Activated CD4-positive, alpha-beta memory T cell treated with anti-CD3 and anti-CD28 coated beads for 36 hours (primary cell): Measurements from ENCODE around the gene SMARCA2. TPM values are rescaled to one million over a fixed set of nuclear protein-coding genes. Genes with fewer than 3 reads are reported as not detected.

Experiments used
- CTCF ChIA-PET: fragments of 350-600 bp; sonication (Branson Sonifier 250); formaldehyde crosslinking; loops from one replicate; lab custom pipeline; 2021; ENCODE audit warnings: antibody characterized with exemption, inconsistent platforms; lab: Charles Lee
- POLR2A ChIA-PET: fragments of 350-600 bp; sonication (Branson Sonifier 250); formaldehyde crosslinking; loops from one replicate; lab custom pipeline; 2021; ENCODE audit warnings: antibody characterized with exemption; lab: Charles Lee
- DNase-seq: peaks from one replicate; pipeline ENCODE4 v3.0.0-alpha.2; 2020
- H3K27ac Mint-ChIP-seq: one replicate; pipeline ENCODE4 v1.8.0; 2021; ENCODE audit warnings: mixed read lengths
- H3K27me3 Mint-ChIP-seq: one replicate; pipeline ENCODE4 v1.8.0; 2021; ENCODE audit warnings: mixed read lengths
- H3K36me3 Mint-ChIP-seq: one replicate; pipeline ENCODE4 v1.8.0; 2021; ENCODE audit warnings: mixed read lengths
- H3K4me1 Mint-ChIP-seq: one replicate; pipeline ENCODE4 v1.8.0; 2021; ENCODE audit warnings: low read depth, mixed read lengths
- H3K4me3 Mint-ChIP-seq: one replicate; pipeline ENCODE4 v1.8.0; 2021; ENCODE audit warnings: mild to moderate bottlenecking, mixed read lengths
- H3K9me3 Mint-ChIP-seq: one replicate; pipeline ENCODE4 v1.8.0; 2021; ENCODE audit warnings: mixed read lengths
- intact Hi-C: fragments of 100-400 bp; cut with micrococcal nuclease; formaldehyde crosslinking; loops from one replicate; pipeline ENCODE4 v1.15.1; 2023
- total RNA-seq, 2 experiments: library from RNA; stranded (reverse); gene quantifications; one replicate each; pipeline ENCODE4 v1.2.3, GENCODE V29; 2021

SMARCA2 gene
- total RNA-seq, 2 experiments from 2014 or later: 95.1 to 100 TPM

DNA sequence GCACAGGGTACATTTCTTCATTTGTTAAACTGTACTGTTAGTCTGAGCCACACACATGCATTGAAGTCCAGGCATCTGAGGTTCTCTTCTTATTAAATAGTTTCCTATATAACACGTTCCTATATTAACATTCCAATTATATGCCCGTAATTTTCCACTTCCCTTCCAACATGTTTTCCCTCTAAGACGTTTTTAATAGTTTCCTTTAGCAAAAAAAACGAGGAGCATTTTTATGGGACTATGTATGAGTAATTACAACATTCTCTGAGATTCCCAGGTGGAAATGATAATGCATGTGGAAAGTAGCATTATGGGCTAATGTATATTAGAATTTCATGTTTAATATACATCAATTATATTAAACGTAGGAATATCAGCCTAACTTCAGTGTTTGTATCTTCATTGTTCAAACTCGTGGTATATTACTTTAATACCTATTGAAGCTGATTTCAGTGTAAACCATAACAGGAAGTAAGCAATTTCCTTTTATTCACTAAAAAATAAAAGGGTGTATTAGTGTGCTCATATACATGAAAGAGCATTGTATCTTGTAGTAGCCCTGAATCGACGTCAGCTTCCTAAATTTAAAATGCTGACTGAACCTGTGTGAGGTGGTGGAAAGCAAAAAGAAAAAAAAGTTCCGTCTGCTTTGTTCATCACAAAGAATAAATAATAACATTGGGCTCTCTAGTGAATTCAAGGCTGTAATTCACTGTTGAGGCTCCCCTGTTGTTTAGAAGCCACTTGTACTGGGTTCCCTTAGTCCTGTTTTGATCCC lies 11.3 kb downstream of the SMARCA2 start:
- H3K36me3 Mint-ChIP-seq: peaks cover 16% of the 10 kb centered on the region
- no peaks in the 10 kb centered on the region for H3K27me3 Mint-ChIP-seq
- intact Hi-C loops: loop anchor here (2.0 kb wide), 1 partner anchor 14 kb away; no protein-coding TSS in a partner anchor
- H3K4me1 Mint-ChIP-seq: peaks cover 91% of the 10 kb centered on the region
- no peak for DNase-seq
- peak overlapping the region; percentile 68 for H3K27ac Mint-ChIP-seq
- ChIA-PET POLR2A (interaction anchor here (0.6 to 2.3 kb wide), 5 partner anchors 8 to 177 kb away, joined by 3 to 7 read pairs (median 4); no protein-coding TSS in a partner anchor), CTCF (no interaction called here)
- no peaks in the 10 kb centered on the region for H3K9me3 Mint-ChIP-seq
- no peak overlapping the region for H3K4me3 Mint-ChIP-seq

DNA sequence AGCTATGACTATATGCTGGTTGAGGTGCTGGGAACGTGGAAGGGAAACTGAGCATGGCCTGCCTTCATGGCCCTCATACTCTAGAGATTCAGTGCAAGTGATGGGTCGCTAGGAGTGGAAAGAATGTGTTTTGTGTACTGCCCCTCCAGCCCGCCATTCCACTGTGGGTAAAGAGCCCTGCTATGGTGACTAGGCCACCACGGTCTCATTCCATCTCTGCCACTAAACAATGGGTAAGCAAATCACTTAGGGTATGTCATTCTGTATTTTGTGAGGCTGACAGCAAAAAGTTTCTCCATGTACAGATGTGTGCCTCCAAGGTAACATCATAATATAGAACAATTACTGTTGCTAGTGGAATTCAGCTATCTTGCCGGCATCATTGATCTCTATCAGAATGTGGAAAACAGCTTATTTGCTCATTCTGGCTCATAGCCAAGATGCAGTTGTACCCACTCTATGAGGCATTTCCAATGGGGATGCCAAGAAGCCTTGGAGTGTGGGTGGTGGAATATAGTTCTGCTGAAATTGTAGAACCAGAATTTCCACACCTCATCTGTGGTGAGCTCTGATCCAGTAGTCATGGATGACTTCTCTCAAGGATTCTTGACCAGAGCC lies 12.5 kb downstream of the SMARCA2 start:
- Mint-ChIP-seq H3K36me3 (peaks cover 26% of the 10 kb centered on the region), H3K4me1 (peaks cover 90% of the 10 kb centered on the region), H3K9me3 (no peaks in the 10 kb centered on the region), H3K27ac (peak overlapping the region; percentile 63), H3K4me3 (no peak overlapping the region), H3K27me3 (no peaks in the 10 kb centered on the region)
- ChIA-PET CTCF (interaction anchor here (0.9 kb wide), 1 partner anchor 10 kb away, joined by 3 read pairs; no protein-coding TSS in a partner anchor), POLR2A (interaction anchor here (0.6 to 2.3 kb wide), 3 partner anchors 10 to 176 kb away, joined by 3 to 7 read pairs (median 6); no protein-coding TSS in a partner anchor)
- no peak for DNase-seq
- intact Hi-C loops: loop anchor here (2.0 kb wide), 1 partner anchor 15 kb away; no protein-coding TSS in a partner anchor

DNA sequence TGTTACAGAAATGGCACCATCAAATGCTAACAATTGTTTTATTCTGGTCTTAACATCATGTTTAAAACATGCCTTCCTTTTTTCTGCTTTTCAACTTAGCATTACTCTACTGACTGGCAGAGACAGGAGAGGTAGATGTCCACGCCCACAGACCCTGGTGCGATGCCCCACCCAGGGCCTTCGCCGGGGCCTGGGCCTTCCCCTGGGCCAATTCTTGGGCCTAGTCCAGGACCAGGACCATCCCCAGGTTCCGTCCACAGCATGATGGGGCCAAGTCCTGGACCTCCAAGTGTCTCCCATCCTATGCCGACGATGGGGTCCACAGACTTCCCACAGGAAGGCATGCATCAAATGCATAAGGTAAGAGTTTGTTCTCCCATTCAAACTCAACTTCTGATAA lies 13.7 kb downstream of the SMARCA2 start:
- no peak for DNase-seq
- Mint-ChIP-seq H3K4me1 (peaks cover 82% of the 10 kb centered on the region), H3K27me3 (no peaks in the 10 kb centered on the region), H3K27ac (no peak overlapping the region), H3K9me3 (no peaks in the 10 kb centered on the region), H3K4me3 (no peak overlapping the region), H3K36me3 (peaks cover 38% of the 10 kb centered on the region)
- CTCF ChIA-PET: no interaction called here
- intact Hi-C loops: no loop called here
- POLR2A ChIA-PET: no interaction called here

DNA sequence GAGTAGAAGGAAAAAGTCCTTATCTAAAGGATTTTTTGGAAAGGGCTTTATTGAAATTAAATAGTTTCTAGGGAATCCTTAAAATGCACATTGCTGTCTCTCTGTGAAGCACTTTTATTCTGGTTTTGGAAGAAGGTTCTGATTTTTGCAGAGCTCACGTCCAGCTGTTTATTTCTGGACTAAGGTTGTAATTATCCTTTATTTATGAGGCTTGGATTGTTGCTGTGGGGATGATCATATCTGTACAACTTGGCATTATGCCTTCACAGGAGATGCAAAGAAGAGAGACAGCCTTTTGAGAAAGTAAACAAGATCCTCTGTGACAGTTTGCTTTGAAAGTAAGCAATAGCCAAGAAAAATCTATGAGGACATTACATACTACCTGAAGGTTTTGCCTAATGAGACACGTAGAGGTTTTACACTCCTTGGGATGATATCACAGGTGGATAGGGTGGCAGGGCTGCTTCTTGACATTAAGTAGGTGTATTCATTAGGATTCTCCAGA lies 14.6 kb downstream of the SMARCA2 start:
- CTCF ChIA-PET: no interaction called here
- no peaks in the 10 kb centered on the region for H3K27me3 Mint-ChIP-seq
- peaks cover 77% of the 10 kb centered on the region for H3K4me1 Mint-ChIP-seq
- POLR2A ChIA-PET: interaction anchor here (0.6 to 2.3 kb wide), 2 partner anchors 10 to 12 kb away, joined by 4 to 10 read pairs; no protein-coding TSS in a partner anchor
- peaks cover 44% of the 10 kb centered on the region for H3K36me3 Mint-ChIP-seq
- intact Hi-C loops: no loop called here
- no peak for DNase-seq
- H3K9me3 Mint-ChIP-seq: no peaks in the 10 kb centered on the region
- H3K27ac Mint-ChIP-seq: no peak overlapping the region
- no peak overlapping the region for H3K4me3 Mint-ChIP-seq

DNA sequence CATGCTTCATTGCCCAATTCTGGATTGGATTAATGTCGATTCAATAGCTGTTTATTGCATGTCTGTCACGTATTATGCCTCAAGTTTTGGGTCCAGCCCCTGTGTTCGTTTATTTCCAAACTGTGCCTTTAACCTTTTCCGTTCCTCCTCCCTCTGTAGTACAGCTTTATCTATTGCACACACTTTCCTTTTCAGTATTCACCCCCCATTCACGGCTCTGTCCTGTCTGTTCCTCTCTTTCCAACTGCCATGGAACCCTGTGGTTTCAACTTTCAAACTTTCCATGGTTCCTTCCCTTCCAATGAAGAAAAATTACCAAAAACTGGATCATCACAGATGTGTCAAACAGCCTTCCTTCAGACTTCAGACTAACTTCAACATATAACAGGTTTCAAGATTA lies 17.1 kb downstream of the SMARCA2 start:
- intact Hi-C loops: loop anchor here (1.0 kb wide), 1 partner anchor 12 kb away; no protein-coding TSS in a partner anchor
- DNase-seq: no peak
- H3K36me3 Mint-ChIP-seq: peaks cover 50% of the 10 kb centered on the region
- POLR2A ChIA-PET: no interaction called here
- H3K27me3 Mint-ChIP-seq: no peaks in the 10 kb centered on the region
- no peaks in the 10 kb centered on the region for H3K9me3 Mint-ChIP-seq
- H3K4me1 Mint-ChIP-seq: peaks cover 68% of the 10 kb centered on the region
- peak overlapping the region; percentile 61 for H3K27ac Mint-ChIP-seq
- H3K4me3 Mint-ChIP-seq: no peak overlapping the region
- CTCF ChIA-PET: interaction anchor here (1.1 kb wide), 2 partner anchors 16 to 55 kb away, joined by 3 read pairs; no protein-coding TSS in a partner anchor

DNA sequence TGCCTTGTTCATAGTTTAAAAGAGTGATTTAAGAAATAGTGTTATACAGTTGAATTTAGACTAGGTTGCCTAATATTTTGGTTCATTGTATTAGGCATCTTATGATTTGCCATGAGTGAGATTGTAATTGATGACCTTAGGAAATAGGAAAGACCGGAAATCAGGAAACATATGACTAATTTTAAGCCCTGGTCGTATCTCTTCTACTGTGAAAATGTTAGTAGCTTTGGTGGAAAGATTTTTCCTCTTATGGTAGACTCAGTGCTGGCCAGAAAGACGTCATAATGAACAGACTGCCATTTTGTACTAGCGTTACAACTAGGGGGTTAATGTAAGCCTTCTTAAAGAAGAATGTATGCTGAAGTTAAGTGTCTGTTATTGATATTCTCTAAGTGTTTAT lies 21.7 kb downstream of the SMARCA2 start:
- Mint-ChIP-seq H3K27ac (no peak overlapping the region), H3K36me3 (peaks cover 65% of the 10 kb centered on the region), H3K4me1 (peaks cover 40% of the 10 kb centered on the region), H3K9me3 (no peaks in the 10 kb centered on the region), H3K4me3 (no peak overlapping the region), H3K27me3 (no peaks in the 10 kb centered on the region)
- ChIA-PET POLR2A (no interaction called here), CTCF (no interaction called here)
- intact Hi-C loops: no loop called here
- no peak for DNase-seq

DNA sequence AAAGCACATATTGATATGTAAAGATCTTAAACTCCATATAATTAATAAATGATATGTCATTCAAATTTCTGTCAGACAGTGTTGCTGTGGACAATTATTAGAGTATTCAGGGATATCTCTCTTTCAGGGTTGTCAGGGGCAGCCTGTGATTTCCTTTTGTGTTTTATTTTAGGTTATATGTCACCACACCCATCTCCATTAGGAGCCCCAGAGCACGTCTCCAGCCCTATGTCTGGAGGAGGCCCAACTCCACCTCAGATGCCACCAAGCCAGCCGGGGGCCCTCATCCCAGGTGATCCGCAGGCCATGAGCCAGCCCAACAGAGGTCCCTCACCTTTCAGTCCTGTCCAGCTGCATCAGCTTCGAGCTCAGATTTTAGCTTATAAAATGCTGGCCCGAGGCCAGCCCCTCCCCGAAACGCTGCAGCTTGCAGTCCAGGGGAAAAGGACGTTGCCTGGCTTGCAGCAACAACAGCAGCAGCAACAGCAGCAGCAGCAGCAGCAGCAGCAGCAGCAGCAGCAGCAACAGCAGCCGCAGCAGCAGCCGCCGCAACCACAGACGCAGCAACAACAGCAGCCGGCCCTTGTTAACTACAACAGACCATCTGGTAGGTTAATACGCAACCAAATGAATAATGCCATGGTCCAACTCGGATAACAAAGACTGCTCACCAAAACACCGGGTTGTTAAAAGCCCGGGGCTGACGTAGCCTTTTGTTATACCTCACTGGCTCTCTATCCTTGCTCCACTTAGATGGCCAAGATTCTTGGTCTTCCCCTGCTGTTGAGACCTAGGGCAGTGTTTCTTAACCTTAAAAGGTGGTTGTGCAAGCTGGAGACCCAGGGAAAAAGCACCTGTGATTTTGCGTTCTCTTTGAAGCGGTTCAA lies 24.4 kb downstream of the SMARCA2 start:
- Mint-ChIP-seq H3K27me3 (no peaks in the 10 kb centered on the region), H3K9me3 (no peaks in the 10 kb centered on the region), H3K27ac (no peak overlapping the region), H3K4me1 (peaks cover 50% of the 10 kb centered on the region), H3K4me3 (no peak overlapping the region), H3K36me3 (peaks cover 60% of the 10 kb centered on the region)
- no peak for DNase-seq
- intact Hi-C loops: no loop called here
- ChIA-PET POLR2A (interaction anchor here (0.6 to 1.2 kb wide), 3 partner anchors 9 to 15 kb away, joined by 3 to 4 read pairs (median 3); no protein-coding TSS in a partner anchor), CTCF (no interaction called here)

DNA sequence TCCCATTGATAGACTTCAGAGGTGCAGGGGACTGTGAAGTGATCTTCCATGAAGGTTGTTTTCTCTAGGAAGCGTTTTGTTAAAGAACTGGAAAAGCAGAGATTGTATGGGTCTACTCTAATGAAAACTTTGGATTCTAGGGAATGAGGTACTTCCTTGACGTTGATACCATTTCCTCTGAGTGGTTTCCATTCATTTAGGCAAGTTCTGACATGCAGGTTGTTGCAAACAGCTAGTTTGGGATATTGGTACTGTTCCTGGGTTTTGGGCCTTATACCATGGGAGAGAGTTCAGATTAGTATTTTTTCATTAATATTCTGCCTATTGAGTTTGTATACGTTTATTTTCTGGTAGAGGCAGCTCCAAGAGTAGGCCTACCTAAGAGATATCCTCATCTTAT lies 25.7 kb downstream of the SMARCA2 start:
- Mint-ChIP-seq H3K36me3 (peaks cover 57% of the 10 kb centered on the region), H3K4me1 (peaks cover 55% of the 10 kb centered on the region), H3K27me3 (no peaks in the 10 kb centered on the region), H3K9me3 (no peaks in the 10 kb centered on the region), H3K27ac (no peak overlapping the region), H3K4me3 (no peak overlapping the region)
- intact Hi-C loops: no loop called here
- ChIA-PET CTCF (interaction anchor here (1.0 kb wide), 1 partner anchor 14 kb away, joined by 3 read pairs; no protein-coding TSS in a partner anchor), POLR2A (interaction anchor here (1.2 kb wide), 1 partner anchor 14 kb away, joined by 3 read pairs; no protein-coding TSS in a partner anchor)
- DNase-seq: no peak

DNA sequence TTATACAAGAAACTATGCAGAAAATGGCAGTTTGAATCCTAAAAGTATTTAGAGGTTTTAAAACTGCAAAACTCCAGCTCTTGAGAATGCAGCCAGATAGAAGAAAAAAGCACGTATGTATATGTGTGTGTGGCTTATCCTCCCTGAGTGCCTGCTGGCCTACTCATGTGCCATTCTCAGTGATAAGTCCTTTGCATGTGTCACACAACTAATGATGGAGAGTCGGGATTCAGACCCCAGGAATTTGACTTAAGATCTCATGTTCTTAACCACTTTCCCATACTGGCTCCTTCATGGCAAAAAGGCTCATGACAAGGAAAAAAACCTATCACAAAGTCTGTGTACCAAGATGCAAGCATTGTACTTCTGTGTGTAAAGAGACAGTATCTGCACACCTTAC lies 26.6 kb downstream of the SMARCA2 start:
- intact Hi-C loops: no loop called here
- CTCF ChIA-PET: interaction anchor here (1.0 kb wide), 2 partner anchors 13 to 45 kb away, joined by 3 read pairs; no protein-coding TSS in a partner anchor
- POLR2A ChIA-PET: interaction anchor here (1.2 kb wide), 1 partner anchor 16 kb away, joined by 4 read pairs; no protein-coding TSS in a partner anchor

DNA sequence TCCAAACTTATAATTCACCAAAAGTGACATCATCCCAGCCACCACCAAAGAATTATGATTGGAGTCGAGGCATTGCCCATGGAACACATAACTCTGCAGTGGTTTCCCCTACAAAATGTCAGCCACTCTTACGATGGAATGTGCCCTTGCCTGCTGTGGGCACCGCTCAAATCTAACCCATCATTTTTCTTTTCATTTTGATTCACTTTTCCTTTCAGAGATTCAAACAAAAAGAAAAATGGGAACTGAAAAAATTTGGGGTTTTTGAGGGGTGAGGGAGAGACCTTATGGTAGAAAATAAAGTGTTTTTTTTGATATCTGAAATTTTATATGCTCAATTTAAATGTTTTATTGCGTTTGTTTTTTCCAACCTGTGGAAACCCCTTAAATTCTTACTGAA lies 28.1 kb downstream of the SMARCA2 start:
- Mint-ChIP-seq H3K36me3 (peaks cover 54% of the 10 kb centered on the region), H3K4me1 (peaks cover 43% of the 10 kb centered on the region), H3K27ac (no peak overlapping the region), H3K27me3 (no peaks in the 10 kb centered on the region), H3K4me3 (no peak overlapping the region), H3K9me3 (no peaks in the 10 kb centered on the region)
- ChIA-PET POLR2A (no interaction called here), CTCF (no interaction called here)
- no peak for DNase-seq
- intact Hi-C loops: no loop called here

More for the DNA sequence above, 26.6 kb downstream of the SMARCA2 start:
- Mint-ChIP-seq H3K36me3 (peaks cover 59% of the 10 kb centered on the region), H3K4me3 (no peak overlapping the region), H3K27ac (no peak overlapping the region), H3K4me1 (peaks cover 46% of the 10 kb centered on the region), H3K27me3 (no peaks in the 10 kb centered on the region), H3K9me3 (no peaks in the 10 kb centered on the region)
- no peak for DNase-seq

DNA sequence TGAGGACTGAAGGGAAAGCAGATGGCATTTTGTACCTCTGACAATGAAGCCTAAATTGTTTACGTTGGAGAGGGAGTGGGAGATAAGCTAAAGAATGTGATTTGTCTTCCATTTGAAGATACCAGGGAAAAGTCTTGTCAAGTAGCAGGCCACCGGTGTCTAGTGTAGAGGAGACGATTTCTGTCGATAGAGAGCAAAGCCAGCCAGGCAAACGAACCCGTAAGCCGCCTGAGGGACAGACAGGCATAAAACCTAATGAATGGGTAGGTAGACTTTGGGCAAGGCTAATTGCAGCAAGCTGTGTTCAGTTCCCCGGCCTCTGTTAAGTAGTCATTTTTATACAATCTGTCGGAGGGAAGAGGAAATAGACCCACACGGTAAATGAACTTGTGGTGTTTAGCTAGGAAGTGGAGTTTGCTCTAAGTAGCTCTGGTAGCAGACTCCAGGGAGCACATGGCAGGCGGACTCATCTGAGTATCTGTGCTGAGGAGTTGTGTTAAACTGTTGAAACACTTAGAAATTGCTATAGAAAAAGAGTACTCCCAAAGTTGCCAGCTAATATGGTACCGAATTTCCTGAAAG lies 28.8 kb downstream of the SMARCA2 start:
- Mint-ChIP-seq H3K27me3 (no peaks in the 10 kb centered on the region), H3K9me3 (no peaks in the 10 kb centered on the region), H3K36me3 (peaks cover 50% of the 10 kb centered on the region), H3K4me3 (no peak overlapping the region), H3K27ac (no peak overlapping the region), H3K4me1 (peaks cover 47% of the 10 kb centered on the region)
- intact Hi-C loops: loop anchor here (1.0 kb wide), 1 partner anchor 12 kb away; no protein-coding TSS in a partner anchor
- CTCF ChIA-PET: interaction anchor here (1.0 to 1.1 kb wide), 2 partner anchors 9 to 72 kb away, joined by 3 read pairs; no protein-coding TSS in a partner anchor
- DNase-seq: no peak
- POLR2A ChIA-PET: no interaction called here
